SK-N-SH (cell line): Measurements from ENCODE around the gene NFATC3. TPM values are rescaled to one million over a fixed set of nuclear protein-coding genes. Genes with fewer than 3 reads are reported as not detected.

Source experiments
- CTCF ChIA-PET: fragments of 300-600, 350-600 bp; formaldehyde crosslinking; extraction: SDS; loops from one replicate; lab custom pipeline; 2021; lab: Yijun Ruan, JAX
- POLR2A ChIA-PET: fragments of 350-600 bp; sonication (Branson Sonifier 250); formaldehyde crosslinking; extraction: SDS; loops from one replicate; lab custom pipeline; 2020; ENCODE audit warnings: antibody characterized with exemption, inconsistent platforms; lab: Yijun Ruan, JAX
- DNase-seq: peaks from one replicate; pipeline ENCODE4 v3.0.0; 2012
- H2AFZ ChIP-seq: fragments of 200-600 bp; sonication (generic); 2 replicates; pipeline ENCODE4 v1.8.1; 2016; ENCODE audit warnings: antibody characterized with exemption, mild to moderate bottlenecking, low read depth
- H3F3A ChIP-seq: fragments of 200-600 bp; sonication (generic); replicated peaks from 2 replicates; pipeline ENCODE3; 2016; ENCODE audit warnings: antibody characterized with exemption, mild to moderate bottlenecking; ENCODE audit not compliant: insufficient read depth
- H3K27ac ChIP-seq, 2 experiments: fragments of 200-500 bp in 1 of 2; fragments of 200-600 bp in 1 of 2; sonication (Bioruptor generic) in 1 of 2; sonication (generic), shearing (Covaris generic) in 1 of 2; 2 replicates each; pipeline versions ENCODE4 v1.5.1 to v1.6.1; 2014 to 2016; ENCODE audit warnings: low read depth in 2 of 2, inconsistent platforms in 1 of 2, low read length in 1 of 2, mild to moderate bottlenecking in 1 of 2, mixed read lengths in 1 of 2
- H3K27me3 ChIP-seq: fragments of 200-600 bp; sonication (generic), shearing (Covaris generic); 2 replicates; pipeline ENCODE4 v1.6.1; 2016; ENCODE audit warnings: mixed run types; ENCODE audit not compliant: insufficient read depth
- H3K36me3 ChIP-seq, 2 experiments: fragments of 200-500 bp in 1 of 2; fragments of 200-600 bp in 1 of 2; sonication (Bioruptor generic) in 1 of 2; sonication (generic) in 1 of 2; replicated peaks in 1 of 2; 2 replicates each; pipeline versions ENCODE3 to v1.5.1; 2014 to 2016; ENCODE audit warnings: low read length in 1 of 2, mild to moderate bottlenecking in 1 of 2; ENCODE audit not compliant: insufficient read depth in 2 of 2, control insufficient read depth in 1 of 2
- H3K4me1 ChIP-seq, 2 experiments: fragments of 200-500 bp in 1 of 2; fragments of 200-600 bp in 1 of 2; sonication (Bioruptor generic) in 1 of 2; sonication (generic), shearing (Covaris generic) in 1 of 2; 2 replicates each; pipeline versions ENCODE4 v1.5.1 to v1.6.1; 2014 to 2016; ENCODE audit warnings: low read depth in 1 of 2, low read length in 1 of 2, mixed run types in 1 of 2; ENCODE audit not compliant: insufficient read depth in 2 of 2, control insufficient read depth in 1 of 2
- H3K4me2 ChIP-seq: fragments of 200-600 bp; sonication (generic), shearing (Covaris generic); 2 replicates; pipeline ENCODE4 v1.6.1; 2017; ENCODE audit warnings: mixed run types
- H3K4me3 ChIP-seq, 2 experiments: fragments of 200-500 bp in 1 of 2; fragments of 200-600 bp in 1 of 2; sonication (Bioruptor generic) in 1 of 2; sonication (generic), shearing (Covaris generic) in 1 of 2; 2 replicates each; pipeline versions ENCODE4 v1.5.1 to v1.8.1; 2014 to 2016; ENCODE audit warnings: low read depth in 2 of 2, inconsistent platforms in 1 of 2, low read length in 1 of 2, mild to moderate bottlenecking in 1 of 2, mixed read lengths in 1 of 2, moderate library complexity in 1 of 2
- H3K79me2 ChIP-seq: fragments of 200-600 bp; sonication (generic); 2 replicates; pipeline ENCODE4 v1.8.1; 2017; ENCODE audit warnings: mild to moderate bottlenecking; ENCODE audit not compliant: insufficient read depth
- H3K9ac ChIP-seq: fragments of 200-600 bp; sonication (generic); 2 replicates; pipeline ENCODE4 v1.6.1; 2017; ENCODE audit warnings: mixed run types
- H3K9me2 ChIP-seq: fragments of 200-600 bp; sonication (generic); 2 replicates; pipeline ENCODE4 v1.6.1; 2017; ENCODE audit warnings: mixed run types
- H3K9me3 ChIP-seq: fragments of 200-600 bp; sonication (generic); 2 replicates; pipeline ENCODE4 v1.6.1; 2017; ENCODE audit warnings: mixed run types, mild to moderate bottlenecking, moderate library complexity
- H4K20me1 ChIP-seq: fragments of 200-600 bp; sonication (generic); 2 replicates; pipeline ENCODE4 v1.6.1; 2017; ENCODE audit warnings: mild to moderate bottlenecking, mixed run types; ENCODE audit not compliant: insufficient read depth
- EP300 ChIP-seq, 2 experiments: IDR thresholded peaks; 2 replicates each; pipeline versions ENCODE4 v1.4.0 to v1.6.1; 2012; ENCODE audit warnings: borderline replicate concordance in 1 of 2, low read depth in 1 of 2, low read length in 1 of 2
- FOSL2 ChIP-seq: IDR thresholded peaks from 2 replicates; pipeline ENCODE4 v1.4.0; 2012; ENCODE audit warnings: low read depth, mild to moderate bottlenecking, moderate library complexity, borderline replicate concordance
- JUND ChIP-seq: IDR thresholded peaks from 2 replicates; pipeline ENCODE4 v1.4.0; 2012
- NFIC ChIP-seq: IDR thresholded peaks from 2 replicates; pipeline ENCODE4 v1.4.0; 2012; ENCODE audit warnings: borderline replicate concordance
- RAD21 ChIP-seq: IDR thresholded peaks from 2 replicates; pipeline ENCODE4 v1.6.1; 2012; ENCODE audit warnings: mild to moderate bottlenecking, low read length
- RXRA ChIP-seq: IDR thresholded peaks from 2 replicates; pipeline ENCODE4 v1.4.0; 2012; ENCODE audit warnings: low read depth, mild to moderate bottlenecking, borderline replicate concordance
- SMC3 ChIP-seq: IDR thresholded peaks from 2 replicates; pipeline ENCODE4 v1.6.1; 2012; ENCODE audit warnings: low read depth, low read length, improper control_type of control experiment
- TCF12 ChIP-seq: IDR thresholded peaks from 2 replicates; pipeline ENCODE4 v1.4.0; 2012
- WGBS: methylation state at CpG from one replicate; pipeline ENCODE4 v1.1.6; 2017; ENCODE audit warnings: low lambda C conversion rate; 5-methylcytosine and 5-hydroxymethylcytosine counted together
- polyA plus RNA-seq, 3 experiments: library from polyadenylated mRNA; depleted of rRNA; stranded (reverse); fragments of >200 nt; gene quantifications; 2 replicates each; pipeline ENCODE4 v1.2.3, GENCODE V29; 2012
- TF ChIP-seq, protein P1 (sequence below): IDR thresholded peaks from 2 replicates; pipeline ENCODE4 v1.4.0; 2012; ENCODE audit warnings: low read depth
- TF ChIP-seq, protein P2 (sequence below): IDR thresholded peaks from 2 replicates; pipeline ENCODE4 v1.6.1; 2012; ENCODE audit warnings: mild to moderate bottlenecking, low read depth, low read length, moderate library complexity
- TF ChIP-seq, protein P3 (sequence below): IDR thresholded peaks from 2 replicates; pipeline ENCODE4 v1.4.0; 2012; ENCODE audit warnings: low read depth, borderline replicate concordance
- TF ChIP-seq, protein P4 (sequence below): fragments of 200-600 bp; sonication (generic); IDR thresholded peaks from 2 replicates; pipeline ENCODE4 v1.6.1; 2017; ENCODE audit warnings: antibody characterized with exemption, mild to moderate bottlenecking, moderate library complexity

NFATC3 gene
- polyA plus RNA-seq, 1 of the 3 experiments (the other 2 are of a cell fraction): 5.7 TPM

DNA sequence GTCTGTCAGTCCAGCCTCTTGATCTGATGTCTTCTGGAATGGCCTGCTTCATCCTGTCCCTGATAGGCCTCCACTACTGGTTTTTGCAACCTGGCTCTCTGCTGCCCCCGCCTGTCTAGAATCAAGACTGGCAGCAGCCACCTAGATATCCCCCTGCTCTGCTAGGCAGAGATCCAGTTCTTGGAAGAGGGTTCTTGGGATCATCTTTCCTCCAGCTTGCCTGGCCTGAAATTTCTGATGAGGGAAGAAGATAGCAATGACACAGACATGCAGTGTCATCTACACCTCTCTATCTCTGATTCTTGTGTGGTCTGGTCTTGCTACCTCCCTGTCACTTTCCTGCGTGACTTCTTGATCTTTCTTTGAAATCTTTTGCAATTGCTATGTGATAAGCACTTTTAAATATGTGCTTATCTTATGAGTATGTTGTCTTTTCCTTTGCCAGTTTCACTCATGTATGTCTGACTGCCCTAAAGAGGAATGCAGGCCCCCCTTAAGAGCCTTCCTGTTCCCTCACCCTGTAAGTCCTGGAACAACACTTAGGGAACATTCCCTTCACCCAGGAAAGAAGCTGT lies 20.3 kb upstream of the NFATC3 start:
- no peaks in the 10 kb centered on the region for H3K9me3 ChIP-seq
- WGBS: 36% methylated on average over 2 of the region's 2 CpGs
- no peaks in the 10 kb centered on the region for H3K79me2 ChIP-seq
- H4K20me1 ChIP-seq: 0 out of 2 replicates have a peak, but pooled peaks cover 2% of the 10 kb centered on the region
- peaks cover 0 to 19% of the 10 kb centered on the region in 2 experiments; a peak in 2 of 4 replicates for H3K4me1 ChIP-seq
- no peaks in the 10 kb centered on the region for H3K27me3 ChIP-seq
- H3F3A ChIP-seq: peaks cover 39% of the 10 kb centered on the region
- ChIA-PET POLR2A (no interaction called here), CTCF (interaction anchor here (0.6 to 2.5 kb wide), 24 partner anchors 8 to 229 kb away, joined by 3 to 12 read pairs (median 4); no protein-coding TSS in a partner anchor)
- TF ChIP-seq, protein P1, sequence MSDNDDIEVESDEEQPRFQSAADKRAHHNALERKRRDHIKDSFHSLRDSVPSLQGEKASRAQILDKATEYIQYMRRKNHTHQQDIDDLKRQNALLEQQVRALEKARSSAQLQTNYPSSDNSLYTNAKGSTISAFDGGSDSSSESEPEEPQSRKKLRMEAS: 0 out of 2 replicates have a peak, but pooled peaks have one; percentile 34
- TF ChIP-seq EP300 (IDR thresholded peaks at IDR 0.05; ENCODE audit: borderline replicate concordance in 1 of 2, low read depth in 1 of 2, low read length in 1 of 2) (no peak; a peak in 1 of 4 replicates), JUND (peak; percentile 60), NFIC (peak; percentile 52; the same call in 1 of the 2 replicates), RXRA (peak; percentile 52; the same call in 1 of the 2 replicates), SMC3 (peak; percentile 68), FOSL2 (peak; percentile 47), RAD21 (peak; percentile 69), TCF12 (peak; percentile 59; the same call in 1 of the 2 replicates)
- TF ChIP-seq, protein P2, sequence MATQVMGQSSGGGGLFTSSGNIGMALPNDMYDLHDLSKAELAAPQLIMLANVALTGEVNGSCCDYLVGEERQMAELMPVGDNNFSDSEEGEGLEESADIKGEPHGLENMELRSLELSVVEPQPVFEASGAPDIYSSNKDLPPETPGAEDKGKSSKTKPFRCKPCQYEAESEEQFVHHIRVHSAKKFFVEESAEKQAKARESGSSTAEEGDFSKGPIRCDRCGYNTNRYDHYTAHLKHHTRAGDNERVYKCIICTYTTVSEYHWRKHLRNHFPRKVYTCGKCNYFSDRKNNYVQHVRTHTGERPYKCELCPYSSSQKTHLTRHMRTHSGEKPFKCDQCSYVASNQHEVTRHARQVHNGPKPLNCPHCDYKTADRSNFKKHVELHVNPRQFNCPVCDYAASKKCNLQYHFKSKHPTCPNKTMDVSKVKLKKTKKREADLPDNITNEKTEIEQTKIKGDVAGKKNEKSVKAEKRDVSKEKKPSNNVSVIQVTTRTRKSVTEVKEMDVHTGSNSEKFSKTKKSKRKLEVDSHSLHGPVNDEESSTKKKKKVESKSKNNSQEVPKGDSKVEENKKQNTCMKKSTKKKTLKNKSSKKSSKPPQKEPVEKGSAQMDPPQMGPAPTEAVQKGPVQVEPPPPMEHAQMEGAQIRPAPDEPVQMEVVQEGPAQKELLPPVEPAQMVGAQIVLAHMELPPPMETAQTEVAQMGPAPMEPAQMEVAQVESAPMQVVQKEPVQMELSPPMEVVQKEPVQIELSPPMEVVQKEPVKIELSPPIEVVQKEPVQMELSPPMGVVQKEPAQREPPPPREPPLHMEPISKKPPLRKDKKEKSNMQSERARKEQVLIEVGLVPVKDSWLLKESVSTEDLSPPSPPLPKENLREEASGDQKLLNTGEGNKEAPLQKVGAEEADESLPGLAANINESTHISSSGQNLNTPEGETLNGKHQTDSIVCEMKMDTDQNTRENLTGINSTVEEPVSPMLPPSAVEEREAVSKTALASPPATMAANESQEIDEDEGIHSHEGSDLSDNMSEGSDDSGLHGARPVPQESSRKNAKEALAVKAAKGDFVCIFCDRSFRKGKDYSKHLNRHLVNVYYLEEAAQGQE: no peak
- TF ChIP-seq, protein P3, sequence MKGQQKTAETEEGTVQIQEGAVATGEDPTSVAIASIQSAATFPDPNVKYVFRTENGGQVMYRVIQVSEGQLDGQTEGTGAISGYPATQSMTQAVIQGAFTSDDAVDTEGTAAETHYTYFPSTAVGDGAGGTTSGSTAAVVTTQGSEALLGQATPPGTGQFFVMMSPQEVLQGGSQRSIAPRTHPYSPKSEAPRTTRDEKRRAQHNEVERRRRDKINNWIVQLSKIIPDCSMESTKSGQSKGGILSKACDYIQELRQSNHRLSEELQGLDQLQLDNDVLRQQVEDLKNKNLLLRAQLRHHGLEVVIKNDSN: no peak
- TF ChIP-seq, protein P4, sequence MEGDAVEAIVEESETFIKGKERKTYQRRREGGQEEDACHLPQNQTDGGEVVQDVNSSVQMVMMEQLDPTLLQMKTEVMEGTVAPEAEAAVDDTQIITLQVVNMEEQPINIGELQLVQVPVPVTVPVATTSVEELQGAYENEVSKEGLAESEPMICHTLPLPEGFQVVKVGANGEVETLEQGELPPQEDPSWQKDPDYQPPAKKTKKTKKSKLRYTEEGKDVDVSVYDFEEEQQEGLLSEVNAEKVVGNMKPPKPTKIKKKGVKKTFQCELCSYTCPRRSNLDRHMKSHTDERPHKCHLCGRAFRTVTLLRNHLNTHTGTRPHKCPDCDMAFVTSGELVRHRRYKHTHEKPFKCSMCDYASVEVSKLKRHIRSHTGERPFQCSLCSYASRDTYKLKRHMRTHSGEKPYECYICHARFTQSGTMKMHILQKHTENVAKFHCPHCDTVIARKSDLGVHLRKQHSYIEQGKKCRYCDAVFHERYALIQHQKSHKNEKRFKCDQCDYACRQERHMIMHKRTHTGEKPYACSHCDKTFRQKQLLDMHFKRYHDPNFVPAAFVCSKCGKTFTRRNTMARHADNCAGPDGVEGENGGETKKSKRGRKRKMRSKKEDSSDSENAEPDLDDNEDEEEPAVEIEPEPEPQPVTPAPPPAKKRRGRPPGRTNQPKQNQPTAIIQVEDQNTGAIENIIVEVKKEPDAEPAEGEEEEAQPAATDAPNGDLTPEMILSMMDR: peak; percentile 86
- H3K9ac ChIP-seq: peak overlapping the region; percentile 45; the same call in 1 of the 2 replicates
- peak overlapping the region; percentile 55 for H3K4me2 ChIP-seq
- H3K9me2 ChIP-seq: no peaks in the 10 kb centered on the region
- H3K4me3 ChIP-seq: no peak overlapping the region; a peak in 1 of 4 replicates
- H3K27ac ChIP-seq: peak overlapping the region; percentile 40 to 70; a peak in 3 of 4 replicates
- H3K36me3 ChIP-seq: peaks cover 7 to 8% of the 10 kb centered on the region in 2 experiments
- H2AFZ ChIP-seq: 0 out of 2 replicates have a peak overlapping the region, but pooled peaks have one; percentile 20
- peak; percentile 77 for DNase-seq
